ENCODE data around the gene GALNS. TPM values are rescaled to one million over a fixed set of nuclear protein-coding genes. Genes with fewer than 3 reads are reported as not detected.
"Not testable (repeated sequence)": the region's sequence is repeated elsewhere in the genome, so short reads cannot be mapped to it uniquely, and the experiment has no call there.

Gene GALNS
- total and polyA plus RNA-seq, 2 of the 4 experiments (the other 2 are of a cell fraction) = 7.2 to 32.5 TPM

GRCh38 chr16:88889702-88890352 lies 33.1 kb upstream of the GALNS start:
- H3K14ac ChIP-seq (replicated peaks; ENCODE audit: low read depth, low read length); H3K27ac ChIP-seq (ENCODE audit: insufficient read depth, low read length); H3K18ac ChIP-seq (ENCODE audit: low read depth, low read length); H2BK20ac ChIP-seq (ENCODE audit: low read depth, low read length); H2BK120ac ChIP-seq (ENCODE audit: low read depth, low read length); H3K9ac ChIP-seq (ENCODE audit: low read depth, low read length); ATAC-seq (ENCODE audit: low read depth); H2AK5ac ChIP-seq (ENCODE audit: low read depth, low read length); H3K56ac ChIP-seq (ENCODE audit: extremely low read depth, insufficient read depth, low read length); H3K9me3 ChIP-seq (ENCODE audit: control insufficient read depth, insufficient read depth, low read length); in situ Hi-C loops (cut with MboI; ENCODE audit: low sequenced_read_pairs); H3K4me2 ChIP-seq (ENCODE audit: low read depth, low read length); H3K23ac ChIP-seq (ENCODE audit: low read depth, low read length); H4K5ac ChIP-seq (ENCODE audit: low read depth, low read length); H4K91ac ChIP-seq (ENCODE audit: insufficient read depth, low read depth, low read length); H3K4me3 ChIP-seq (ENCODE audit: insufficient read depth, low read depth, low read length); H2AK9ac ChIP-seq (replicated peaks; ENCODE audit: low read depth, low read length, poor library complexity); POLR2A ChIA-PET (ENCODE audit: unreplicated experiment); intact Hi-C loops (cut with micrococcal nuclease); H2AFZ ChIP-seq (replicated peaks; ENCODE audit: low read length, poor library complexity); H2BK5ac ChIP-seq (ENCODE audit: low read depth, low read length, poor library complexity, severe bottlenecking); H2BK15ac ChIP-seq (ENCODE audit: low read depth, low read length); H3K36me3 ChIP-seq (ENCODE audit: control insufficient read depth, insufficient read depth, low read length); BruUV-seq (replicated peaks); H4K8ac ChIP-seq (ENCODE audit: low read depth in 2 of 2, low read length in 2 of 2); H3K4me1 ChIP-seq (ENCODE audit: control insufficient read depth, insufficient read depth, low read length); CTCF ChIA-PET; H4K20me1 ChIP-seq (ENCODE audit: insufficient read depth, low read length); dilution Hi-C loops (cut with HindIII; ENCODE audit: low sequenced_read_pairs, unreplicated experiment); H3K79me1 ChIP-seq (ENCODE audit: low read depth in 1 of 2, low read length in 2 of 2); H3K4ac ChIP-seq (ENCODE audit: low read depth, low read length); DNase-seq; H3K9me1 ChIP-seq (ENCODE audit: insufficient read depth, low read length); H3K27me3 ChIP-seq (ENCODE audit: control insufficient read depth, insufficient read depth, low read length): not testable (repeated sequence)
- WGBS, 2 experiments (ENCODE audit: extremely low coverage in 2 of 2, insufficient read length in 1 of 2) = 91% methylated on average over 14 of the region's 48 CpGs; no CpG with 5 or more reads in 1 of the 2 experiments

All from IMR-90 (cell line).